Heart left ventricle (tissue), 16 donors: ENCODE results near the gene SFRP5. TPM values are rescaled to one million over a fixed set of nuclear protein-coding genes. Genes with fewer than 3 reads are reported as not detected.

ENCODE experiments used
- ATAC-seq, 4 donors: fragments of 200-7000 bp; cut with Tn5 transposase; one replicate each; pipeline ENCODE4 v1.9.1; 2020 to 2022; ENCODE audit warnings: moderate library complexity in 4 of 4, mild to moderate bottlenecking in 3 of 4, moderate number of reproducible peaks in 1 of 4
- DNase-seq, 5 donors: peaks; one replicate each; pipeline ENCODE4 v3.0.0-alpha.2; 2020
- H3K27ac ChIP-seq, 12 donors: fragments of 200-600 bp; sonication (generic) in 4 of 12; one replicate each; pipeline versions ENCODE4 v1.5.0 to v1.8.0; 2016 to 2022; ENCODE audit warnings: mild to moderate bottlenecking in 2 of 12
- H3K27me3 ChIP-seq, 9 donors: fragments of 200-600 bp; sonication (generic) in 2 of 9; one replicate each; pipeline versions ENCODE4 v1.5.1 to v1.8.0; 2016 to 2022; ENCODE audit warnings: mild to moderate bottlenecking in 3 of 9
- H3K36me3 ChIP-seq, 9 donors: fragments of 200-600 bp; sonication (generic) in 2 of 9; one replicate each; pipeline versions ENCODE4 v1.5.0 to v1.8.0; 2018 to 2022; ENCODE audit warnings: mild to moderate bottlenecking in 2 of 9
- H3K4me1 ChIP-seq, 12 donors: fragments of 200-600 bp; sonication (generic) in 4 of 12; one replicate each; pipeline versions ENCODE4 v1.5.0 to v1.8.0; 2016 to 2022; ENCODE audit warnings: mild to moderate bottlenecking in 3 of 12
- H3K4me3 ChIP-seq, 12 donors: fragments of 200-600 bp; sonication (generic) in 4 of 12; one replicate each; pipeline versions ENCODE4 v1.5.0 to v1.8.0; 2017 to 2022; ENCODE audit warnings: mild to moderate bottlenecking in 9 of 12, moderate library complexity in 4 of 12
- H3K9me3 ChIP-seq, 12 donors: fragments of 200-600 bp; sonication (generic) in 4 of 12; one replicate each; pipeline versions ENCODE4 v1.5.0 to v1.8.0; 2016 to 2022; ENCODE audit warnings: mild to moderate bottlenecking in 1 of 12
- CTCF ChIP-seq, 12 donors: fragments of 200-600 bp; sonication (generic) in 4 of 12; IDR thresholded peaks; one replicate each; pipeline versions ENCODE4 v1.5.0 to v1.8.0; 2018 to 2022; ENCODE audit warnings: antibody characterized with exemption in 12 of 12, mild to moderate bottlenecking in 5 of 12
- POLR2A ChIP-seq, 2 donors: fragments of 450-650 bp; IDR thresholded peaks; one replicate each; pipeline ENCODE4 v1.6.1; 2017; ENCODE audit warnings: antibody characterized with exemption in 2 of 2, mild to moderate bottlenecking in 2 of 2, moderate library complexity in 2 of 2
- WGBS, 4 donors: extraction: QIAGEN DNeasy Blood & Tissue Kit in 2 of 4; methylation state at CpG; one replicate each; pipeline versions ENCODE4 v1.1.5 to v1.1.7; 2013 to 2018; 5-methylcytosine and 5-hydroxymethylcytosine counted together
- intact Hi-C, 10 donors: fragments of 100-400 bp; cut with DNase I; formaldehyde crosslinking; loops; one replicate each; pipeline versions ENCODE4 v1.11.1 to v1.14.2; 2022
- polyA plus RNA-seq, 2 donors: library from polyadenylated mRNA; stranded (reverse); fragments of 200-250 nt; gene quantifications; one replicate each; pipeline ENCODE4 v1.2.3, GENCODE V29; 2013
- total RNA-seq, 9 donors: library from RNA; depleted of rRNA in 2 of 9; stranded (reverse); fragments of >200 nt in 2 of 9; fragmentation: NEBNext Ultra II Directional in 3 of 9; extraction: Animal tissue kit (Norgen Biotek cat#: 25700) in 3 of 9; gene quantifications; one replicate each; pipeline versions ENCODE4 v1.1.0 to v1.2.4, GENCODE V29; 2016 to 2023
- donor health status: ischemic (EF 13 %, LVEDD 7.1; RV severe dilation, severe dysfunction).
- donor health status: healthy with polysubstance abuse.
- donor health status: DM: no; HTN: yes; CAD: no.
- donor health status: DM: no; HTN: no; CAD: no.
- donor health status: ischemic (EF 25% LVEDD 6.9; RV normal size, moderate dysfunction).
- donor health status: ischemic (EF 25% LVEDD 5.7; RV mildly dilated, moderate dysfunction).
- donor health status: healthy.
- donor health status: DM: yes; HTN: yes; CAD: no.
- donor health status: ischemic (EF 35%, LVEDD 5.7; RV mildly dilated, moderate dysfunction).
- donor health status: nonischemic (EF 11% LVEDD 7.7; RV severe dilation, severe dysfunction).
- donor health status: DM: yes; HTN: yes; CAD: no.
- donor health status: PGD.
- donor health status: ischemic (EF 29% LVEDD 5.4; RV normal size, mild dysfunction).
- donor health status: nonischemic (EF 23%, LVEDD 6.1; RV moderate dilation, normal function).

SFRP5 gene
- total and polyA plus RNA-seq, 11 donors: 0.12 to 3.7 (median 1.3) TPM

- DNase-seq (no peak), ATAC-seq (no peak)
- no peak for TF ChIP-seq CTCF (IDR thresholded peaks at IDR 0.05)
- TF ChIP-seq POLR2A (IDR thresholded peaks at IDR 0.05): no peak
- no peak overlapping the region for H3K27ac ChIP-seq
- no peak overlapping the region for H3K4me3 ChIP-seq
- H3K4me1 ChIP-seq: peaks cover 0 to 6% (median 0%) of the 10 kb centered on the region in 12 donors
- peaks cover 0 to 7% (median 0%) of the 10 kb centered on the region in 9 donors for H3K27me3 ChIP-seq
- intact Hi-C loops: loop anchor here in 4 of 10 donors (10.0 kb wide), 3 partner anchors 100 to 280 kb away; partner anchors contain the start of gene CRTAC1 (in 1 of the 4)
- no peaks in the 10 kb centered on the region for H3K9me3 ChIP-seq
- H3K36me3 ChIP-seq: peaks cover 0 to 21% (median 5%) of the 10 kb centered on the region in 9 donors
- 93 to 97% (median 97%) methylated on average over 10 to 15 of the region's 15 CpGs for WGBS, 4 donors
Measured at GRCh38 chr10:97765201-97765600, 6.6 kb downstream of the SFRP5 start.

- no peak for DNase-seq
- H3K27me3 ChIP-seq: peaks cover 0 to under 1% (median 0%) of the 10 kb centered on the region in 9 donors
- peaks cover 0 to 6% (median 0%) of the 10 kb centered on the region in 12 donors for H3K4me1 ChIP-seq
- H3K4me3 ChIP-seq: no peak overlapping the region
- intact Hi-C loops: loop anchor here in 6 of 10 donors (5.0 to 10.0 kb wide), 5 partner anchors 100 to 280 kb away; partner anchors contain the start of gene CRTAC1 (in 1 of the 6)
- no peak for ATAC-seq
- no peaks in the 10 kb centered on the region for H3K9me3 ChIP-seq
- peaks cover 0 to 28% (median 12%) of the 10 kb centered on the region in 9 donors for H3K36me3 ChIP-seq
- WGBS, 4 donors: 79 to 90% (median 82%) methylated on average over 4 to 7 of the region's 7 CpGs
- H3K27ac ChIP-seq: no peak overlapping the region
- TF ChIP-seq POLR2A (IDR thresholded peaks at IDR 0.05) (no peak), CTCF (IDR thresholded peaks at IDR 0.05) (no peak)
Measured at GRCh38 chr10:97764519-97764931, 7.3 kb downstream of the SFRP5 start.

GRCh38 chr10:97763947-97764346 is 7.9 kb downstream of the SFRP5 start:
- Histone ChIP-seq H3K27ac (no peak overlapping the region), H3K36me3 (peaks cover 0 to 33% (median 18%) of the 10 kb centered on the region in 9 donors), H3K4me1 (peaks cover 0 to 6% (median 0%) of the 10 kb centered on the region in 12 donors), H3K9me3 (no peaks in the 10 kb centered on the region), H3K4me3 (no peak overlapping the region), H3K27me3 (no peaks in the 10 kb centered on the region)
- no peak for TF ChIP-seq POLR2A (IDR thresholded peaks at IDR 0.05)
- TF ChIP-seq CTCF (IDR thresholded peaks at IDR 0.05): no peak
- intact Hi-C loops: loop anchor here in 6 of 10 donors (5.0 to 10.0 kb wide), 5 partner anchors 101 to 281 kb away; partner anchors contain the start of gene CRTAC1 (in 1 of the 6)
- DNase-seq: no peak
- 90 to 94% (median 92%) methylated on average over 3 of the region's 3 CpGs for WGBS, 4 donors
- ATAC-seq: no peak

GRCh38 chr10:97763411-97763810 is 8.4 kb downstream of the SFRP5 start:
- Histone ChIP-seq H3K4me3 (no peak overlapping the region), H3K27ac (no peak overlapping the region), H3K4me1 (peaks cover 0 to 6% (median 0%) of the 10 kb centered on the region in 12 donors), H3K9me3 (no peaks in the 10 kb centered on the region), H3K27me3 (no peaks in the 10 kb centered on the region), H3K36me3 (peaks cover 0 to 39% (median 20%) of the 10 kb centered on the region in 9 donors)
- no peak for TF ChIP-seq POLR2A (IDR thresholded peaks at IDR 0.05)
- TF ChIP-seq CTCF (IDR thresholded peaks at IDR 0.05): no peak
- ATAC-seq (no peak), DNase-seq (no peak)
- 83 to 88% (median 87%) methylated on average over 2 of the region's 2 CpGs for WGBS, 4 donors
- intact Hi-C loops: loop anchor here in 6 of 10 donors (5.0 to 10.0 kb wide), 5 partner anchors 101 to 281 kb away; partner anchors contain the start of gene CRTAC1 (in 1 of the 6)
